PFSK-1 (cell line): ENCODE data around the gene ZEB1.

ENCODE experiments used
- FOXP2 ChIP-seq: optimal IDR thresholded peaks from 2 replicates; pipeline ENCODE3; 2011; ENCODE audit warnings: borderline replicate concordance, control low read depth, inconsistent platforms; ENCODE audit not compliant: insufficient read depth; ENCODE audit errors: extremely low read length, extremely low read depth
- POLR2AphosphoS5 ChIP-seq: IDR thresholded peaks from 2 replicates; pipeline ENCODE4 v1.6.1; 2012; ENCODE audit warnings: low read depth, mild to moderate bottlenecking, control low read depth, low read length, moderate library complexity
- SIN3A ChIP-seq: IDR thresholded peaks from 2 replicates; pipeline ENCODE4 v1.6.1; 2012; ENCODE audit warnings: mild to moderate bottlenecking, low read length, moderate library complexity, borderline replicate concordance; ENCODE audit not compliant: insufficient read depth
- TAF1 ChIP-seq: IDR thresholded peaks from 2 replicates; pipeline ENCODE4 v1.6.1; 2012; ENCODE audit warnings: low read length, control low read depth, borderline replicate concordance; ENCODE audit not compliant: insufficient read depth
- TF ChIP-seq, protein P1 (sequence below), 2 experiments: IDR thresholded peaks; 2 replicates each; pipeline versions ENCODE4 v1.6.1 to v1.8.0; 2011 to 2012; ENCODE audit warnings: low read depth in 2 of 2, low read length in 2 of 2, control low read depth in 1 of 2, inconsistent platforms in 1 of 2, mild to moderate bottlenecking in 1 of 2, moderate library complexity in 1 of 2; ENCODE audit not compliant: insufficient read depth in 1 of 2

Gene ZEB1

DNA sequence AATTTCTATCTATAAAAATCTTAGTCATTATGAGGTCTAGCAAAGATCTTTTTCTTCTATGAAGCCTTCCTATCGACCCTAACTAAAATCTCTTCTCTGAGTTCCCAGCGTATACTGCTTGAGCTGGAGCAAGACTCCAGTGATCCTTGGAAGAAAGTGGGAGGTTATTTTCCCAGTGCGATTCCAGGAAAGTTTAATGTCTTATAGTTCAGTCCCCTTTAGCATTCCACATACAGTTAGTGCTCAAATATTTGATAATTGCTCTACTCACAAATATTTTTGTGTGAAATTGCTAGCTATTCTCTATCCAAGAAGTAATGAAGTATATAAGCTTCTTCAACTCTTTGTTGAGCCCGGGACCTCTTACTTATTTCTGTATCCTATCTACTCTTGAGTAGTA, 47.7 kb downstream of the ZEB1 start:
- TF ChIP-seq FOXP2 (no peak), SIN3A (no peak), POLR2AphosphoS5 (no peak), TAF1 (no peak)
- TF ChIP-seq, protein P1, sequence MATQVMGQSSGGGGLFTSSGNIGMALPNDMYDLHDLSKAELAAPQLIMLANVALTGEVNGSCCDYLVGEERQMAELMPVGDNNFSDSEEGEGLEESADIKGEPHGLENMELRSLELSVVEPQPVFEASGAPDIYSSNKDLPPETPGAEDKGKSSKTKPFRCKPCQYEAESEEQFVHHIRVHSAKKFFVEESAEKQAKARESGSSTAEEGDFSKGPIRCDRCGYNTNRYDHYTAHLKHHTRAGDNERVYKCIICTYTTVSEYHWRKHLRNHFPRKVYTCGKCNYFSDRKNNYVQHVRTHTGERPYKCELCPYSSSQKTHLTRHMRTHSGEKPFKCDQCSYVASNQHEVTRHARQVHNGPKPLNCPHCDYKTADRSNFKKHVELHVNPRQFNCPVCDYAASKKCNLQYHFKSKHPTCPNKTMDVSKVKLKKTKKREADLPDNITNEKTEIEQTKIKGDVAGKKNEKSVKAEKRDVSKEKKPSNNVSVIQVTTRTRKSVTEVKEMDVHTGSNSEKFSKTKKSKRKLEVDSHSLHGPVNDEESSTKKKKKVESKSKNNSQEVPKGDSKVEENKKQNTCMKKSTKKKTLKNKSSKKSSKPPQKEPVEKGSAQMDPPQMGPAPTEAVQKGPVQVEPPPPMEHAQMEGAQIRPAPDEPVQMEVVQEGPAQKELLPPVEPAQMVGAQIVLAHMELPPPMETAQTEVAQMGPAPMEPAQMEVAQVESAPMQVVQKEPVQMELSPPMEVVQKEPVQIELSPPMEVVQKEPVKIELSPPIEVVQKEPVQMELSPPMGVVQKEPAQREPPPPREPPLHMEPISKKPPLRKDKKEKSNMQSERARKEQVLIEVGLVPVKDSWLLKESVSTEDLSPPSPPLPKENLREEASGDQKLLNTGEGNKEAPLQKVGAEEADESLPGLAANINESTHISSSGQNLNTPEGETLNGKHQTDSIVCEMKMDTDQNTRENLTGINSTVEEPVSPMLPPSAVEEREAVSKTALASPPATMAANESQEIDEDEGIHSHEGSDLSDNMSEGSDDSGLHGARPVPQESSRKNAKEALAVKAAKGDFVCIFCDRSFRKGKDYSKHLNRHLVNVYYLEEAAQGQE (IDR thresholded peaks at IDR 0.05; ENCODE audit: insufficient read depth in 1 of 2, low read depth in 2 of 2, low read length in 2 of 2), result no peak

DNA sequence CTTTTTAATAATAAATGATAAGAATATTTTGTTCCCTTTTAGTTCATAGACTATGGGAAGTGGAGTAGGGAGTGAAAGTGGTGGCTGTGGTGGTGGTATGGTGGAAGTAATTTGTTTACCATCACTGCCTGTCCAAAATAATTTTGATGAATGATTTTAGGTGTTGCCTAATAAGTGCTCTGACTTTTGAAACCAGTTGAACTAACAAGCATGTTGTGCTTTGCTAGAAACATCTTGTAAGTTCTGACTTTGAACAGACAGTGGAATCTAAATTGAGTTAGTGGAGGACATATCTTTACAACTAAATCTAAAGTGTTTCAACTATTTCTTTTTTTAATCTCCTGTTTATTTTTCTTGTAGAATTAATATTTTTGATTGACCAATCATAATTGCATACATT, 49.7 kb downstream of the ZEB1 start:
- no peak for TF ChIP-seq FOXP2
- TF ChIP-seq TAF1, result no peak
- no peak for TF ChIP-seq SIN3A
- TF ChIP-seq, protein P1 (IDR thresholded peaks at IDR 0.05; ENCODE audit: insufficient read depth in 1 of 2, low read depth in 2 of 2, low read length in 2 of 2), result no peak
- no peak for TF ChIP-seq POLR2AphosphoS5

DNA sequence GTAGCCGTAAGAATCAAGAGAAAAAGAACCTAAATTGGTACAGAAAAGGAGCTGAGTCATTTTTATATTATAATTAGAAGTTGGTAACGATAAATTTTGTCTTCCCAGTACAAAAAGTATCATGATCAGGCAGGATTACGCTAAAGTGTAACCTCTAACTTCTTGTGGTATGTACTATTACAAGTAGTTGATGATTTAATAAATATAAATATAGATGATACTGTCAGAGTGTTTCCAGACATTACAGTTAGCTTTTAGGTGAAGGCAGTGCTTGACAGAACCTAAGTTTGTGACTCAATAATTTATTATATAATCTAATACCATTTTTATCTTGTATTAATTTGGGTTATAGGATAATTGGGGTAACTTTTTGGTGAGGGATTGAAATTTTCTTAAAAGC, 53.4 kb downstream of the ZEB1 start:
- TF ChIP-seq SIN3A (no peak), TAF1 (no peak), FOXP2 (no peak), POLR2AphosphoS5 (no peak)
- TF ChIP-seq, protein P1 (IDR thresholded peaks at IDR 0.05; ENCODE audit: insufficient read depth in 1 of 2, low read depth in 2 of 2, low read length in 2 of 2), result no peak

DNA sequence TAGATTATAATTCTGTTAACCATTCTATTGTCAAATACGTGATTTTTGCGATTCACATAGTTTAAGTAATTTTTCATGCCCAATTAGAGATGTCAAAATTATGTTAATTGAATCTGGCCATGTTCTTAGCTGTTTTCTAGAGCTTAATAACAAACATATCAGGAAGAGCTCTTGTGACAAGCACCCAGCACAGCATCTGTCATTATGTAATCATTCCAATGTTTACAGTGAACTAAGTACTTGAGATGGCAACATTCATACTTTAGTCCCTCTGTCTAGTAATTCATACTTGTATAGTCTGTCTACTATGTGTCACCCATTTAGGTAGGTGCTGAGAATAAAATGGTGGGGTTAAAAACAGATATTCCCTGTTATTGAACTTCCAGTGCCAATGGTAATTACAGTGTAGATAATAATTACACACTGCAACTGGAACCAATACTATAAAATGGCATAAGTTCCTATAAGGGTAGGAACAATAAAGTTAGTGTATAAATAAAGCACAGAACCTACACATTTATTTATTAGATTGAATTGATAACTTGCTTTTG, 55.2 kb downstream of the ZEB1 start:
- TF ChIP-seq SIN3A (no peak), FOXP2 (no peak), POLR2AphosphoS5 (no peak), TAF1 (no peak)
- TF ChIP-seq, protein P1 (IDR thresholded peaks at IDR 0.05; ENCODE audit: insufficient read depth in 1 of 2, low read depth in 2 of 2, low read length in 2 of 2), result no peak

DNA sequence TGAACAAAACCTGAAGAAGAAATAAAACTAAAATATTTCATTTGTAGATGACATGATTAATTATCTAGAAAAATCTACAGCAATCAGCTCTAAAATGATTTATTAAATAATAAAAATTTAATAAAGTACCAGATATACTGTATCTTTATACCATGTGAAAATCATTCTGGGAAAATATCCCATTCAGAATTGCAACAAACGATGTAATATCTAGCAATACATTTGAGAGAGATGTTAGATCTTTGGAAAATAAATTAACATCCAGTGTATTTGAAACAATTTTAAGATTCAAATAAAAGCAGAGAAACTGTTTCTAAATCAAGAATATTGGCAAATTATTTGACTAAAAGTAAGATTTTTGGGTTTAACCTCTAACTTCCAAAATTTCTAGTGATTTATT, 62.2 kb downstream of the ZEB1 start:
- no peak for TF ChIP-seq FOXP2
- TF ChIP-seq, protein P1 (IDR thresholded peaks at IDR 0.05; ENCODE audit: insufficient read depth in 1 of 2, low read depth in 2 of 2, low read length in 2 of 2), result no peak
- TF ChIP-seq SIN3A, result no peak
